DMS53 treated with DMSO at 0.1 percent for 48 hours (cell line): ENCODE results near the gene CDIP1.

Source experiments
- DNase-seq: peaks from one replicate; lab custom pipeline; 2025; ENCODE audit not compliant: unreplicated experiment; lab: John Stamatoyannopoulos, UW

Gene CDIP1

DNA sequence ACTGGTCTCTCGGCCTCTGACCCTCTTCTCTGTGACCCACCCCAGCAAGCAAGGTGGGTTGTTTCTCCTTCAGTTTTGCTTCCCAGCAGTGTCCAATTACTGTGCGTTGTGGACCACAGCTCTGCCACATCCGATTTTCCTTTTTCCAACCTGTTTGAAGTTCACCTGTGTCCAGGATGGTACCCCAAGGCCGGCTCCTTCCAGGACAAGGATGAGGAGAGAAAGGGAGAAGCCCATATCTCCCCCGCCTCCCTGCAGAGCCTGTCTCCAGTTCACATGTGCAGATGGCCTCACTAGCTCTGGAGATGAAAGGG, 77.7 kb downstream of the CDIP1 start:
- no peak for DNase-seq
